Measurements from ENCODE around the gene NR5A1.

Gene NR5A1

GRCh38 chr9:124488641-124489210 lies 18.5 kb downstream of the NR5A1 start:
- Histone ChIP-seq H3K27ac (no peak overlapping the region), H3K27me3 (replicated peaks) (peaks cover 42% of the 10 kb centered on the region), H3K36me3 (replicated peaks) (no peaks in the 10 kb centered on the region), H3K4me3 (ENCODE audit: low read depth, low read length) (no peak overlapping the region)
- DNase-seq: no peak
- in situ Hi-C loops (cut with HindIII; ENCODE audit: low pct_ligation_motif_present, low sequenced_read_pairs): no loop called here
- no peak for TF ChIP-seq CTCF (IDR thresholded peaks at IDR 0.05; ENCODE audit: low read depth, low read length, missing control alignments)

- Histone ChIP-seq H3K27me3 (replicated peaks) (peaks cover 37% of the 10 kb centered on the region), H3K36me3 (replicated peaks) (no peaks in the 10 kb centered on the region), H3K4me3 (ENCODE audit: low read depth, low read length) (no peak overlapping the region), H3K27ac (no peak overlapping the region)
- no peak for DNase-seq
- no peak for TF ChIP-seq CTCF (IDR thresholded peaks at IDR 0.05; ENCODE audit: low read depth, low read length, missing control alignments)
- in situ Hi-C loops (cut with HindIII; ENCODE audit: low pct_ligation_motif_present, low sequenced_read_pairs): no loop called here
Observed at GRCh38 chr9:124487260-124488182, 19.7 kb downstream of the NR5A1 start.

GRCh38 chr9:124486778-124487259 lies 20.4 kb downstream of the NR5A1 start:
- peaks cover 37% of the 10 kb centered on the region for H3K27me3 ChIP-seq (replicated peaks)
- DNase-seq: no peak
- H3K4me3 ChIP-seq (ENCODE audit: low read depth, low read length): no peak overlapping the region
- no peaks in the 10 kb centered on the region for H3K36me3 ChIP-seq (replicated peaks)
- TF ChIP-seq CTCF (IDR thresholded peaks at IDR 0.05; ENCODE audit: low read depth, low read length, missing control alignments): no peak
- in situ Hi-C loops (cut with HindIII; ENCODE audit: low pct_ligation_motif_present, low sequenced_read_pairs): no loop called here
- no peak overlapping the region for H3K27ac ChIP-seq

GRCh38 chr9:124485936-124486335 lies 21.3 kb downstream of the NR5A1 start:
- no peak for TF ChIP-seq CTCF (IDR thresholded peaks at IDR 0.05; ENCODE audit: low read depth, low read length, missing control alignments)
- peaks cover 37% of the 10 kb centered on the region for H3K27me3 ChIP-seq (replicated peaks)
- no peak overlapping the region for H3K4me3 ChIP-seq (ENCODE audit: low read depth, low read length)
- in situ Hi-C loops (cut with HindIII; ENCODE audit: low pct_ligation_motif_present, low sequenced_read_pairs): no loop called here
- no peak overlapping the region for H3K27ac ChIP-seq
- no peaks in the 10 kb centered on the region for H3K36me3 ChIP-seq (replicated peaks)
- no peak for DNase-seq

GRCh38 chr9:124485201-124485600 lies 22.0 kb downstream of the NR5A1 start:
- H3K4me3 ChIP-seq (ENCODE audit: low read depth, low read length): no peak overlapping the region
- H3K27ac ChIP-seq: no peak overlapping the region
- in situ Hi-C loops (cut with HindIII; ENCODE audit: low pct_ligation_motif_present, low sequenced_read_pairs): no loop called here
- no peaks in the 10 kb centered on the region for H3K36me3 ChIP-seq (replicated peaks)
- peaks cover 37% of the 10 kb centered on the region for H3K27me3 ChIP-seq (replicated peaks)
- no peak for TF ChIP-seq CTCF (IDR thresholded peaks at IDR 0.05; ENCODE audit: low read depth, low read length, missing control alignments)
- no peak for DNase-seq
